Measurements from ENCODE around the gene CHD2. TPM values are rescaled to one million over a fixed set of nuclear protein-coding genes. Genes with fewer than 3 reads are reported as not detected.

The CHD2 gene
- total and polyA plus RNA-seq, 2 experiments from 2014 or later = 60.8 to 118 TPM

- Histone ChIP-seq H3K36me3 (no peaks in the 10 kb centered on the region), H3K4me3 (no peak overlapping the region), H3K9me3 (ENCODE audit: low read depth) (no peaks in the 10 kb centered on the region), H3K4me1 (ENCODE audit: low read depth) (no peaks in the 10 kb centered on the region), H3K27ac (no peak overlapping the region), H3K27me3 (no peaks in the 10 kb centered on the region)
- TF ChIP-seq CTCF (IDR thresholded peaks at IDR 0.05; ENCODE audit: low read depth, low read length) = no peak
- DNase-seq (ENCODE audit: low read depth in 1 of 2, low spot score in 1 of 2) = no peak
Observed at GRCh38 chr15:93046721-93047120, 146.6 kb downstream of the CHD2 start.

- H3K4me1 ChIP-seq (ENCODE audit: low read depth) = no peaks in the 10 kb centered on the region
- H3K9me3 ChIP-seq (ENCODE audit: low read depth) = no peaks in the 10 kb centered on the region
- H3K36me3 ChIP-seq = no peaks in the 10 kb centered on the region
- no peak for TF ChIP-seq CTCF (IDR thresholded peaks at IDR 0.05; ENCODE audit: low read depth, low read length)
- no peaks in the 10 kb centered on the region for H3K27me3 ChIP-seq
- H3K4me3 ChIP-seq = no peak overlapping the region
- DNase-seq (ENCODE audit: low read depth in 1 of 2, low spot score in 1 of 2) = no peak
- H3K27ac ChIP-seq = no peak overlapping the region
Observed at GRCh38 chr15:93047621-93048425, 147.7 kb downstream of the CHD2 start.

- Histone ChIP-seq H3K4me3 (no peak overlapping the region), H3K36me3 (no peaks in the 10 kb centered on the region), H3K4me1 (ENCODE audit: low read depth) (no peaks in the 10 kb centered on the region), H3K9me3 (ENCODE audit: low read depth) (no peaks in the 10 kb centered on the region), H3K27ac (no peak overlapping the region), H3K27me3 (no peaks in the 10 kb centered on the region)
- TF ChIP-seq CTCF (IDR thresholded peaks at IDR 0.05; ENCODE audit: low read depth, low read length) = no peak
- DNase-seq (ENCODE audit: low read depth in 1 of 2, low spot score in 1 of 2) = no peak
Observed at GRCh38 chr15:93048426-93048721, 148.2 kb downstream of the CHD2 start.

GRCh38 chr15:93048759-93049161 is 148.6 kb downstream of the CHD2 start:
- no peak for TF ChIP-seq CTCF (IDR thresholded peaks at IDR 0.05; ENCODE audit: low read depth, low read length)
- Histone ChIP-seq H3K27ac (no peak overlapping the region), H3K9me3 (ENCODE audit: low read depth) (no peaks in the 10 kb centered on the region), H3K27me3 (no peaks in the 10 kb centered on the region), H3K4me1 (ENCODE audit: low read depth) (no peaks in the 10 kb centered on the region), H3K4me3 (no peak overlapping the region), H3K36me3 (no peaks in the 10 kb centered on the region)
- DNase-seq (ENCODE audit: low read depth in 1 of 2, low spot score in 1 of 2) = peak in 1 of 2 donors; percentile 58

- no peak overlapping the region for H3K4me3 ChIP-seq
- H3K27ac ChIP-seq = no peak overlapping the region
- no peak for DNase-seq (ENCODE audit: low read depth in 1 of 2, low spot score in 1 of 2)
- no peaks in the 10 kb centered on the region for H3K4me1 ChIP-seq (ENCODE audit: low read depth)
- H3K36me3 ChIP-seq = no peaks in the 10 kb centered on the region
- no peaks in the 10 kb centered on the region for H3K9me3 ChIP-seq (ENCODE audit: low read depth)
- no peak for TF ChIP-seq CTCF (IDR thresholded peaks at IDR 0.05; ENCODE audit: low read depth, low read length)
- H3K27me3 ChIP-seq = no peaks in the 10 kb centered on the region
Observed at GRCh38 chr15:93049233-93049632, 149.1 kb downstream of the CHD2 start.
